Uterus (tissue), 2 donors: Measurements from ENCODE around the gene PPP6R2.

Experiments used
- CTCF ChIP-seq, 4 experiments: fragments of 200-600 bp in 2 of 4; fragments of 450-650 bp in 2 of 4; sonication (generic) in 2 of 4; IDR thresholded peaks; one replicate each; pipeline ENCODE4 v1.5.1; 2016 to 2019; ENCODE audit warnings: antibody characterized with exemption in 4 of 4, mild to moderate bottlenecking in 2 of 4, moderate library complexity in 1 of 4
- POLR2A ChIP-seq, 2 donors: fragments of 450-650 bp; IDR thresholded peaks; one replicate each; pipeline ENCODE4 v1.6.1; 2016; ENCODE audit warnings: antibody characterized with exemption in 2 of 2, mild to moderate bottlenecking in 1 of 2, moderate library complexity in 1 of 2

- TF ChIP-seq CTCF (IDR thresholded peaks at IDR 0.05) (no peak), POLR2A (IDR thresholded peaks at IDR 0.05) (no peak)
Measured at GRCh38 chr22:50489363-50490243, 146.5 kb downstream of the PPP6R2 start.
